ENCODE measurements around the gene OGFOD3.
"Not testable (repeated sequence)": the region's sequence is repeated elsewhere in the genome, so short reads cannot be mapped to it uniquely, and the experiment has no call there.

OGFOD3 gene

DNA sequence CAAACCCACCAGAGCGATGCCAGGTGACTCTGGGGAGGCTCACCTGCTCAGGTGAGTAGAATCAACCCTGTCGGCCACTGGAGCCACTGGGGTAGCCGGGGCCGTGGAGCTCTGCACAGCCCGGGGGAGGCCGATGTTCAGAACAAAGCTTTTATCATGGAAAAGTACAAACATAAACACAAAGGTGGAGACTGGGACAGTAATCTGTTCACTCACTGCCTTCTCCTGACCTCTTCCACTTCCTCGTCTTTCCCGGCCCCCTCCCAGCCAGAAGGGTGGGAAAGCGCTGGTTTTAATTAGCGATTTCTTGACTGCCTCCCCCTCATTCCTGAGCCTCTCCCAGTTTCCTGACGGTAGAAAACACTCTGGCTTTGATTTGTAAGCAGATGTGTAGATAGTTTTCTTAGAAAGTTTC is 69.1 kb downstream of the OGFOD3 start:
- no peak for DNase-seq
- H3K9me3 ChIP-seq = no peaks in the 10 kb centered on the region
- TF ChIP-seq CTCF (IDR thresholded peaks at IDR 0.05; ENCODE audit: low read depth, low read length) = no peak
- peaks cover 6% of the 10 kb centered on the region for H3K4me1 ChIP-seq
- no peaks in the 10 kb centered on the region for H3K36me3 ChIP-seq
- H3K4me3 ChIP-seq (ENCODE audit: low read depth, low read length) = no peak overlapping the region
- no peaks in the 10 kb centered on the region for H3K27me3 ChIP-seq

DNA sequence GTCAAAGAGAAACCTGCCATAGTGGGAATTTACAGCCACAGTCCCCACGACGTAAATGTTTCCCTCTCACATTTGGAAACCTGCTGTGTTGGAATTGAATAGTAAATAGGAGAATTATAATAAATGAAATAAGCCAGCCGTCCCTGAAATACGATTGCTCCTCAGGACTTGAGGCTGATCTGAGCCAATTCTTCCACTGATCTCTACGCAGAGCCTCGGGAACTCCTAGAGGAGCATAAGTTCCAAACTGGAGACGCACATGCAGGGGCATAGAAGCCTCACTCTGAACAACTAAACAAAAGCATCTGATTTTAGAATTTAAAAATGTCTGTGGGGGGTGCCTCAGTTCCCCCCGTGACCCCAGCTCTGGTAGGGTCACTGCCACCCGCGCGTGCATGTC is 69.5 kb downstream of the OGFOD3 start:
- H3K27me3 ChIP-seq = no peaks in the 10 kb centered on the region
- no peaks in the 10 kb centered on the region for H3K36me3 ChIP-seq
- no peak for DNase-seq
- no peak for TF ChIP-seq CTCF (IDR thresholded peaks at IDR 0.05; ENCODE audit: low read depth, low read length)
- H3K4me1 ChIP-seq = peaks cover 6% of the 10 kb centered on the region
- no peaks in the 10 kb centered on the region for H3K9me3 ChIP-seq
- H3K4me3 ChIP-seq (ENCODE audit: low read depth, low read length) = no peak overlapping the region

DNA sequence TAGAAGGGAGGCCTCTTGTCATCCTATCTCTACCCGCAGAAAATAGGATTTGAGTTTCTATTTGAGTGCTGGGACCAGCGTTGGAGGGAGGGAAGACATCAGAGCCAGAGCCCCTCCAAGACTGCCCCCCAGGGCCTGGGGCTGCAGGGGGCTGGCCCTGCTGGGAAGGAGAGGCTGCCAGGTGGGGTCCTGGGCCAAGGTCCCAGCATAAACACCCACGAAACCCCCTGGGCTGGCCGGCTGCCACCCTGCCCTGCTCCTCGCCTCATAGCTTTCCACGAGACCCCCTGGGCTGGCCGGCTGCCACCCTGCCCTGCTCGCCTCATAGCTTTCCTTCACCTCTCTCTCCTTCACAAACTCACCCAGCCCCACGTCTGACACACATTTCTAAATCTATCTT is 70.0 kb downstream of the OGFOD3 start:
- TF ChIP-seq CTCF (IDR thresholded peaks at IDR 0.05; ENCODE audit: low read depth, low read length) = no peak
- Histone ChIP-seq H3K9me3 (no peaks in the 10 kb centered on the region), H3K36me3 (no peaks in the 10 kb centered on the region), H3K4me1 (peaks cover 6% of the 10 kb centered on the region), H3K4me3 (ENCODE audit: low read depth, low read length) (no peak overlapping the region), H3K27me3 (no peaks in the 10 kb centered on the region)
- no peak for DNase-seq

GRCh38 chr17:82347994-82348393 is 70.4 kb downstream of the OGFOD3 start:
- DNase-seq; H3K36me3 ChIP-seq; H3K4me1 ChIP-seq; H3K27me3 ChIP-seq; H3K9me3 ChIP-seq; H3K4me3 ChIP-seq (ENCODE audit: low read depth, low read length): not testable (repeated sequence)

- DNase-seq = no peak
- Histone ChIP-seq H3K4me1 (peaks cover 2% of the 10 kb centered on the region; the same call in 1 of the 2 replicates), H3K36me3 (no peaks in the 10 kb centered on the region), H3K4me3 (ENCODE audit: low read depth, low read length) (no peak overlapping the region), H3K27me3 (no peaks in the 10 kb centered on the region), H3K9me3 (no peaks in the 10 kb centered on the region)
- TF ChIP-seq CTCF (IDR thresholded peaks at IDR 0.05; ENCODE audit: low read depth, low read length) = no peak
Measured at GRCh38 chr17:82346342-82347300, 71.8 kb downstream of the OGFOD3 start.

GRCh38 chr17:82345151-82345976 is 73.0 kb downstream of the OGFOD3 start:
- no peak overlapping the region for H3K4me3 ChIP-seq (ENCODE audit: low read depth, low read length)
- no peaks in the 10 kb centered on the region for H3K4me1 ChIP-seq
- H3K9me3 ChIP-seq = no peaks in the 10 kb centered on the region
- no peak for DNase-seq
- H3K36me3 ChIP-seq = no peaks in the 10 kb centered on the region
- no peaks in the 10 kb centered on the region for H3K27me3 ChIP-seq
- no peak for TF ChIP-seq CTCF (IDR thresholded peaks at IDR 0.05; ENCODE audit: low read depth, low read length)
